Body of pancreas (tissue), 4 donors: ENCODE measurements around the gene PSMD13.

Experiments
- CTCF ChIP-seq, 7 experiments: fragments of 450-650 bp in 4 of 7; fragments of 200-600 bp in 3 of 7; sonication (generic) in 3 of 7; IDR thresholded peaks; one replicate each; pipeline ENCODE4 v1.5.1; 2016 to 2019; ENCODE audit warnings: antibody characterized with exemption in 7 of 7
- POLR2A ChIP-seq, 3 donors: fragments of 450-650 bp; IDR thresholded peaks; one replicate each; pipeline ENCODE4 v1.6.1; 2016; ENCODE audit warnings: antibody characterized with exemption in 3 of 3, mild to moderate bottlenecking in 2 of 3

- TF ChIP-seq POLR2A (IDR thresholded peaks at IDR 0.05) (no peak), CTCF (IDR thresholded peaks at IDR 0.05) (no peak)
These were observed 15.2 kb upstream of the PSMD13 start for GRCh38 chr11:221539-221938.
